PFSK-1 (cell line): ENCODE measurements around the gene HOXA6.

ENCODE experiments used
- FOXP2 ChIP-seq: optimal IDR thresholded peaks from 2 replicates; pipeline ENCODE3; 2011; ENCODE audit warnings: borderline replicate concordance, control low read depth, inconsistent platforms; ENCODE audit not compliant: insufficient read depth; ENCODE audit errors: extremely low read length, extremely low read depth
- POLR2AphosphoS5 ChIP-seq: IDR thresholded peaks from 2 replicates; pipeline ENCODE4 v1.6.1; 2012; ENCODE audit warnings: low read depth, mild to moderate bottlenecking, control low read depth, low read length, moderate library complexity
- SIN3A ChIP-seq: IDR thresholded peaks from 2 replicates; pipeline ENCODE4 v1.6.1; 2012; ENCODE audit warnings: mild to moderate bottlenecking, low read length, moderate library complexity, borderline replicate concordance; ENCODE audit not compliant: insufficient read depth
- TAF1 ChIP-seq: IDR thresholded peaks from 2 replicates; pipeline ENCODE4 v1.6.1; 2012; ENCODE audit warnings: low read length, control low read depth, borderline replicate concordance; ENCODE audit not compliant: insufficient read depth
- TF ChIP-seq, protein P1 (sequence below), 2 experiments: IDR thresholded peaks; 2 replicates each; pipeline versions ENCODE4 v1.6.1 to v1.8.0; 2011 to 2012; ENCODE audit warnings: low read depth in 2 of 2, low read length in 2 of 2, control low read depth in 1 of 2, inconsistent platforms in 1 of 2, mild to moderate bottlenecking in 1 of 2, moderate library complexity in 1 of 2; ENCODE audit not compliant: insufficient read depth in 1 of 2

Gene HOXA6

DNA sequence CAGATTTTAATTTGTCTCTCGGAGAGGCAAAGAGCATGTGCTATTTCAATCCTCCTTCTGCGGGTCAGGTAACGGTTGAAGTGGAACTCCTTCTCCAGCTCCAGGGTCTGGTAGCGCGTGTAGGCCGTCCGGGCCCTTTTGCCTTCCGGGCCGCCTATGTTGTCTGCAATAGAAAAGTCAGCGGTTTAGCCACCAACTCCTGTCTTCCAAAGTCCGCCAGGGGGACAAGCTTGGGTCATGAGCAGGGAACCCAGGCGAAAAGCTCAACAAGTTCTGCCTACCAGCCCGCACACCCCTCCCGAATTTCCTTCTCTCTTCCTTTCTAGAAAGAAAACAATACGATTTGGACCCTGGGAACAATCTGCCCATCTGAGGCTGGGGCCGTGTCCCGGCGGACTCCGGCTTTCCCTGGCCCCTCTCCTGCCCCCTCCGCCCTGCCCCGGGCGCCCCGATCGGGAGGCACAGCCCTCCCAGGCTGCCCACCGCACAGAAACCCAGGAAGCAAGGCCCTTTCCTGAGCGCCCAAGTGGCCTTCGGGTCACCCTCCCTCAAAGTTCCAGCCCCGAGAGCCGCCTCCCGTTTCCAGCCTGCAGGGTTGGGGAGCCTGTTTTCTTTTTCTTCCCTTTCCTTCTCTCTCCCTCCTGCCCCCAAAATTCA lies 5.5 kb downstream of the HOXA6 start:
- no peak for TF ChIP-seq FOXP2

DNA sequence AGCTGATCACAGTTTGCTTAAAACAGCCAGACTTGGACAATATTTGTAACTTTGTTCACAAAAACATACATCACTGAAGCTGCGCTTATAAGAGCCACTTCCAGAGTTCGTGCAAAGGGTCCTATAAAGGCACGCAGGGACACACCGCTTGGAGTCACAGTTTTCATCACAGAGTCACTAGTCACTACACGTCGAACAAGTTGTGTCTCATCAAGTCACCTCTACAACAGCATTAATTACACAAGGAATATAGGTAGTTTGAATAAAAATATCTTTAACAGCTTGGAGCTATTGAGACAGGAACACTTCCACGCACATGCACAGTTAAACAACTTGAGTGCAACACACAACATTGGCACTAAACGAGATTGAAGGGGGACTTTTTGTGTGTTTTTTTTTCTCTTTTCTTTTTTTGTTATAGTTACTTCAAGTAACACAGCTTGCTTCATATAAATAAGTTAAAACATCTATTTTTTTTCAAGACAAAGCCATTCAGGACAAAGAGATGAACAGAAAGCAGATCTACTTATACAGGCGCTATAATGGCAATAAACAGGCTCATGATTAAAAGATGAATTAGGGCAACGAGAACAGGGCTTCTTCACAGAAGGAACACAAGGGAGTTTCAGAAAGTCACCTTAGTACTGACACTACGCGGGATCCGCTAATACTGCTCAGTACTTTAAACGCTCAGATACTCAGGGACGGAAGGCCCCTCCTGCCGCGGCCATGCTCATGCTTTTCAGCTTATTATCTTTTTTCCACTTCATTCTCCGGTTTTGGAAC lies 6.2 kb downstream of the HOXA6 start:
- TF ChIP-seq SIN3A (no peak), TAF1 (no peak), FOXP2 (no peak), POLR2AphosphoS5 (no peak)
- TF ChIP-seq, protein P1, sequence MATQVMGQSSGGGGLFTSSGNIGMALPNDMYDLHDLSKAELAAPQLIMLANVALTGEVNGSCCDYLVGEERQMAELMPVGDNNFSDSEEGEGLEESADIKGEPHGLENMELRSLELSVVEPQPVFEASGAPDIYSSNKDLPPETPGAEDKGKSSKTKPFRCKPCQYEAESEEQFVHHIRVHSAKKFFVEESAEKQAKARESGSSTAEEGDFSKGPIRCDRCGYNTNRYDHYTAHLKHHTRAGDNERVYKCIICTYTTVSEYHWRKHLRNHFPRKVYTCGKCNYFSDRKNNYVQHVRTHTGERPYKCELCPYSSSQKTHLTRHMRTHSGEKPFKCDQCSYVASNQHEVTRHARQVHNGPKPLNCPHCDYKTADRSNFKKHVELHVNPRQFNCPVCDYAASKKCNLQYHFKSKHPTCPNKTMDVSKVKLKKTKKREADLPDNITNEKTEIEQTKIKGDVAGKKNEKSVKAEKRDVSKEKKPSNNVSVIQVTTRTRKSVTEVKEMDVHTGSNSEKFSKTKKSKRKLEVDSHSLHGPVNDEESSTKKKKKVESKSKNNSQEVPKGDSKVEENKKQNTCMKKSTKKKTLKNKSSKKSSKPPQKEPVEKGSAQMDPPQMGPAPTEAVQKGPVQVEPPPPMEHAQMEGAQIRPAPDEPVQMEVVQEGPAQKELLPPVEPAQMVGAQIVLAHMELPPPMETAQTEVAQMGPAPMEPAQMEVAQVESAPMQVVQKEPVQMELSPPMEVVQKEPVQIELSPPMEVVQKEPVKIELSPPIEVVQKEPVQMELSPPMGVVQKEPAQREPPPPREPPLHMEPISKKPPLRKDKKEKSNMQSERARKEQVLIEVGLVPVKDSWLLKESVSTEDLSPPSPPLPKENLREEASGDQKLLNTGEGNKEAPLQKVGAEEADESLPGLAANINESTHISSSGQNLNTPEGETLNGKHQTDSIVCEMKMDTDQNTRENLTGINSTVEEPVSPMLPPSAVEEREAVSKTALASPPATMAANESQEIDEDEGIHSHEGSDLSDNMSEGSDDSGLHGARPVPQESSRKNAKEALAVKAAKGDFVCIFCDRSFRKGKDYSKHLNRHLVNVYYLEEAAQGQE (IDR thresholded peaks at IDR 0.05; ENCODE audit: insufficient read depth in 1 of 2, low read depth in 2 of 2, low read length in 2 of 2): no peak

DNA sequence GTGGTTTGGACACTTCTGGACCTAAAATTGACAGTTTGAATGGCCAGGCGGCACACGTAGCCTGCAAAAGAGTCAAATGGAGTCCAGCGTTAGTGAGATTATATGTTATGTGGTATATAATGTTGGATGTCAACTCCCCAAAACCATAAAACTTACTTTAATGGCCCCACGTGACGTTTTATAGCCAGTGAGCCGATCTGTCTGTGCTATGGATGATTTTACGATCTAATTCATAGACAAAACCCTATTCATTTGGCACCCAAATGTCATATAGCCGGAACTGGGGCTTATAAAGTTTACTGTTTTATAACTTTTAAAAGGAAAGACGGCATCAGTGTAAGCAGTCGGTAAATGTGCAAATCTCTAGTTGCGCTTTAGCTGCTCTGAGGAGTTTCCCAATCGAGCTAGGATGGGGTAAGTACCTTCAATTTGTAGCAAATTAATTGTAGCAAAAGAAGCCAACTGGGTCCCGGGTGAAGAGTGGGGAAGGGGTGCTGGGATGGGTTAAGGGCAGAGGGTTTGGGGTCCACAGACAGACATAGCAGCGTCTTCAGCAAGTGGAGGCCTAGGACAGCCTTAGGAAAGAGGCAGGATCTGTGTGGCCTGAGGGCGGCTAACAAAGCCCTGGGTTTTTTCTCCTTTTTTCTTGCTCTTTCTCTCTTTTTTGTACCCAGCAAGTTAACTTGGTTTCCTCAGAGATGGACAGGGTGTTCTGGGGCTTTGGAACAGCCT lies 7.3 kb downstream of the HOXA6 start:
- TF ChIP-seq SIN3A (no peak), POLR2AphosphoS5 (no peak), FOXP2 (no peak), TAF1 (no peak)
- TF ChIP-seq, protein P1 (IDR thresholded peaks at IDR 0.05; ENCODE audit: insufficient read depth in 1 of 2, low read depth in 2 of 2, low read length in 2 of 2): no peak

DNA sequence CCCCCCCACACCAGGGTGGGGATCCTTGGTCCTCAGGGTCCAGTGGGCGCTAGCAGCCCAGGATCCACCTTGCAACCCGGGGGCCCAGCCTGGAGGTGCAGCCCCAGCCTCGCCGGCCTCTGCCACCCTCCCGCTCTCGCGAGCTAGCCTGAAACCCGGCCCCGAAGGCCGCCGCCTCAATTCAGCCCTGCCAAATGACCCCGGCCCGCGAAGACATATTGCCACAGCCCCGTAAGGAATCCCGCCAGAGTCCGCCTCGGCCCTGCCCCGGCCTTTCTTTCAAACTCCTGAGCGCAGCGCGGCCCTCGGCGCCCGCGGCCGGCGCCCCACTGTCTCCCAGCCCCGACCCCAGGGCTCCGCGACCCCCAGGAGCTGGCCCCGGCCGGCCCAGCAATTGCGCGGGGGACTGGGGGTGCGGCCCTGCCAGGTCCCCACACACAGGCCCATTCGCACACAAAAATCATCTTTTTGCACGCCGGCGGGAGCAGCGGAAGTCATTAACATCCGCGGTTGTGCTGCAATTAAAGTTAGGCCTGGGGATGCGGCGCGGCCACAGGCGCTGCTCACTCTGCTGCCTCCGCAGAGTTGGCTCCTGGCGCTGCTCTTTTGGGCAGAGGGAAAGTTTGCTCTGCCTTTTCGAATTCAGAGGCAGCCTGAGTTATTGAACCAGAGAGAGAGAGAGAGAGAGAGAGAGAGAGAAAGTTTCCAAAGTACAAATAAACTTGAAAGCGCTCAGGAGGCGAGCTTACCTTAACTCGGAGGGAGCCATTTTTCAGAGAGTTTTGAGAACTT lies 8.0 kb downstream of the HOXA6 start:
- no peak for TF ChIP-seq TAF1
- TF ChIP-seq, protein P1 (IDR thresholded peaks at IDR 0.05; ENCODE audit: insufficient read depth in 1 of 2, low read depth in 2 of 2, low read length in 2 of 2): no peak
- no peak for TF ChIP-seq POLR2AphosphoS5
- no peak for TF ChIP-seq FOXP2
- TF ChIP-seq SIN3A: no peak

DNA sequence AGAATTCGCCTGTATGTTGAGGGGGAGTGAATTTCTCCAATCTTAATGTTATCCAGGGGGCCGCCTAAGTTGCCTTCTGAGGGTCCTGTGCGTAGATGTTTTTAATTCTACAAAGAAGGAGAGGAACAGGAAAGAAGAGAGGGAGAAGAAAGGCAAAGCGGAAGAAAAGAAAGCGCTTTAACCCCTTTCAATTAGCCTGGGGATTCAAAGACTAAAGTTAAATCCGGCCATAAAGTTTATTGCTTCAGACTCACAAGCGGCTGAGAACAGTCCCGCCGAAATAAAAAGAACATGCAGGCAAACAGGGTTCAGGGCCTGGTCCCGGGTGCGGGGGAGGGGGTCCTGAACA lies 8.6 kb downstream of the HOXA6 start:
- TF ChIP-seq, protein P1 (IDR thresholded peaks at IDR 0.05; ENCODE audit: insufficient read depth in 1 of 2, low read depth in 2 of 2, low read length in 2 of 2): no peak
- TF ChIP-seq TAF1 (no peak), FOXP2 (no peak), POLR2AphosphoS5 (no peak), SIN3A (no peak)
